HepG2 (cell line): ENCODE measurements around the gene TP53BP2. TPM values are rescaled to one million over a fixed set of nuclear protein-coding genes. Genes with fewer than 3 reads are reported as not detected.

Experiments used
- ATAC-seq: fragments of 200-7000 bp; cut with Tn5 transposase; 3 replicates; pipeline ENCODE4 v1.9.1; 2020; ENCODE audit warnings: mild to moderate bottlenecking, moderate library complexity
- BruUV-seq: library from RNA; stranded (reverse); fragments of 400-500 nt; replicated peaks from 2 replicates; lab custom pipeline; 2021; lab: Mats Ljungman, UMichigan
- CTCF ChIA-PET: fragments of 300-600 bp; formaldehyde crosslinking; extraction: SDS; loops from one replicate; lab custom pipeline; 2021; ENCODE audit warnings: low total read pairs, inconsistent platforms, low intra/inter-chr PET ratio; lab: Yijun Ruan, JAX
- POLR2A ChIA-PET: fragments of 350-600 bp; sonication (Branson Sonifier 250); formaldehyde crosslinking; loops from one replicate; lab custom pipeline; 2020; ENCODE audit warnings: antibody characterized with exemption, inconsistent platforms; lab: Yijun Ruan, JAX
- DNase-seq: peaks from one replicate; pipeline ENCODE4 v3.0.0-alpha.2; 2015; ENCODE audit warnings: low spot score
- FAIRE-seq: peaks from 3 replicates; lab custom pipeline; 2011; peaks lifted over from hg19 to GRCh38; lab: Jason Lieb, UNC
- H2AFZ ChIP-seq: one replicate; pipeline ENCODE4 v1.6.1; 2011; ENCODE audit warnings: low read length, inconsistent platforms
- H3K27ac ChIP-seq: fragments of 300-600 bp; 3 replicates; pipeline ENCODE4 v1.8.0; 2011; ENCODE audit warnings: mixed run types, mild to moderate bottlenecking, mixed read lengths, low read length, inconsistent platforms; ENCODE audit not compliant: insufficient read depth; ENCODE audit errors: extremely low read length
- H3K27me3 ChIP-seq, 2 experiments: fragments of 200-600 bp in 1 of 2; 2 replicates in 1 of 2; 3 replicates in 1 of 2; pipeline versions ENCODE4 v1.6.0 to v1.8.0; 2011; ENCODE audit warnings: low read length in 2 of 2, mild to moderate bottlenecking in 2 of 2, moderate library complexity in 2 of 2, inconsistent platforms in 1 of 2; ENCODE audit not compliant: insufficient read depth in 2 of 2, control insufficient read depth in 1 of 2
- H3K36me3 ChIP-seq, 2 experiments: fragments of 200-600 bp in 1 of 2; replicated peaks in 1 of 2; 2 replicates in 1 of 2; 3 replicates in 1 of 2; pipeline versions ENCODE4 v1.5.1 to v1.8.0; 2011; ENCODE audit warnings: low read length in 2 of 2, inconsistent platforms in 1 of 2; ENCODE audit not compliant: insufficient read depth in 2 of 2, control insufficient read depth in 1 of 2
- H3K4me1 ChIP-seq: 2 replicates; pipeline ENCODE4 v1.5.1; 2012; ENCODE audit warnings: low read length, inconsistent platforms; ENCODE audit not compliant: insufficient read depth
- H3K4me2 ChIP-seq: 2 replicates; pipeline ENCODE4 v1.6.0; 2011; ENCODE audit warnings: low read depth, low read length, inconsistent platforms
- H3K4me3 ChIP-seq, 3 experiments: fragments of 200-600 bp in 1 of 3; sonication (generic), shearing (Covaris generic) in 1 of 3; replicated peaks in 1 of 3; 2 replicates each; pipeline ENCODE4 v1.5.1; 2011 to 2016; ENCODE audit warnings: low read length in 3 of 3, inconsistent platforms in 2 of 3, low read depth in 2 of 3, mild to moderate bottlenecking in 2 of 3, control low read depth in 1 of 3, mixed read lengths in 1 of 3; ENCODE audit not compliant: insufficient read depth in 1 of 3
- H3K79me2 ChIP-seq: one replicate; pipeline ENCODE4 v1.6.1; 2011; ENCODE audit warnings: low read length, inconsistent platforms; ENCODE audit not compliant: insufficient read depth
- H3K9ac ChIP-seq: 2 replicates; pipeline ENCODE4 v1.6.0; 2011; ENCODE audit warnings: mild to moderate bottlenecking, low read depth, low read length, inconsistent platforms; ENCODE audit not compliant: insufficient read depth
- H3K9me3 ChIP-seq: 2 replicates; pipeline ENCODE4 v1.5.1; 2012; ENCODE audit warnings: mild to moderate bottlenecking, low read length
- H4K20me1 ChIP-seq: 2 replicates; pipeline ENCODE4 v1.6.0; 2011; ENCODE audit warnings: inconsistent platforms, mild to moderate bottlenecking, low read length, moderate library complexity; ENCODE audit not compliant: insufficient read depth
- IKZF4 ChIP-seq: sonication (generic); formaldehyde crosslinking; IDR thresholded peaks from 2 replicates; pipeline ENCODE4 v1.5.1; 2020; ENCODE audit warnings: borderline replicate concordance, mild to moderate bottlenecking, low read depth, missing genetic modification reagents; ENCODE audit errors: not compliant biosample characterization
- KAT8 ChIP-seq: IDR thresholded peaks from 2 replicates; pipeline ENCODE4 v1.6.1; 2016; ENCODE audit warnings: missing genetic modification reagents, missing compliant biosample characterization
- ZBTB33 ChIP-seq: sonication (generic); formaldehyde crosslinking; IDR thresholded peaks from 2 replicates; pipeline ENCODE4 v1.4.0; 2020; ENCODE audit warnings: missing genetic modification reagents
- ZBTB7A ChIP-seq: sonication (generic); formaldehyde crosslinking; IDR thresholded peaks from 2 replicates; pipeline ENCODE4 v1.8.0; 2022; ENCODE audit warnings: mild to moderate bottlenecking, missing genetic modification reagents
- ZNF367 ChIP-seq: sonication (generic); formaldehyde crosslinking; IDR thresholded peaks from 2 replicates; pipeline ENCODE4 v1.4.0; 2020; ENCODE audit warnings: missing genetic modification reagents, borderline replicate concordance
- ZNF687 ChIP-seq: sonication (generic); formaldehyde crosslinking; IDR thresholded peaks from 2 replicates; pipeline ENCODE4 v1.5.1; 2020; ENCODE audit warnings: mild to moderate bottlenecking, missing genetic modification reagents, moderate library complexity
- WGBS: methylation state at CpG from one replicate; pipeline ENCODE4 v1.1.6; 2017; ENCODE audit warnings: low lambda C conversion rate; 5-methylcytosine and 5-hydroxymethylcytosine counted together
- in situ Hi-C: cut with HindIII; loops from 2 replicates; pipeline ENCODE4 v1.10.0; 2017; ENCODE audit warnings: low pct_unique_long_range_greater_than_20kb; ENCODE audit not compliant: extremely low pct_ligation_motif_present
- intact Hi-C: fragments of 100-400 bp; cut with micrococcal nuclease; formaldehyde crosslinking; loops from one replicate; pipeline ENCODE4 v1.10.0; 2022; ENCODE audit not compliant: unreplicated experiment
- polyA plus RNA-seq, 8 experiments: library from polyadenylated mRNA; depleted of rRNA in 3 of 8; stranded (reverse) in 7 of 8; unstranded in 1 of 8; fragments of >200 nt; fragmentation: Illumina TruSeq in 4 of 8; extraction: Trizol in 4 of 8; gene quantifications; 2 replicates each; pipeline versions ENCODE4 v1.2.1 to v1.2.3, GENCODE V29; 2011 to 2016; ENCODE audit warnings: low read depth in 4 of 8, missing spikeins in 1 of 8, mixed read lengths in 1 of 8; ENCODE audit not compliant: insufficient read depth in 1 of 8
- total RNA-seq, 5 experiments: library from RNA; depleted of rRNA; stranded (reverse); fragments of >200 nt; fragmentation: Illumina TruSeq; extraction: Trizol; gene quantifications; 2 replicates each; pipeline ENCODE4 v1.2.3, GENCODE V29; 2016; ENCODE audit warnings: low read depth in 1 of 5
- TF ChIP-seq, protein P1 (sequence below): sonication (generic); formaldehyde crosslinking; IDR thresholded peaks from 2 replicates; pipeline ENCODE4 v1.8.1; 2023; ENCODE audit warnings: mild to moderate bottlenecking, missing genetic modification reagents
- TF ChIP-seq, protein P2 (sequence below): sonication (generic); formaldehyde crosslinking; IDR thresholded peaks from 2 replicates; pipeline ENCODE4 v1.8.0; 2022; ENCODE audit warnings: mild to moderate bottlenecking, missing genetic modification reagents, borderline replicate concordance

TP53BP2 gene
- total and polyA plus RNA-seq, 2 of the 13 experiments (the other 11 are each of a cell fraction or from before 2014, with no cell fraction given): 10.0 to 14.0 TPM

GRCh38 chr1:223733898-223734852 is 111.6 kb downstream of the TP53BP2 start:
- H2AFZ ChIP-seq: no peak overlapping the region
- H4K20me1 ChIP-seq: no peaks in the 10 kb centered on the region
- CTCF ChIA-PET: no interaction called here
- no peaks in the 10 kb centered on the region for H3K9me3 ChIP-seq
- H3K79me2 ChIP-seq: no peaks in the 10 kb centered on the region
- no peak for FAIRE-seq
- no peaks in the 10 kb centered on the region for H3K36me3 ChIP-seq
- H3K4me2 ChIP-seq: no peak overlapping the region
- no peaks in the 10 kb centered on the region for H3K27me3 ChIP-seq
- no TSS peak for BruUV-seq
- peaks cover 8% of the 10 kb centered on the region; the same call in 1 of the 2 replicates for H3K4me1 ChIP-seq
- no peak; the same call in 2 of the 3 replicates for ATAC-seq
- 75% methylated on average over 19 of the region's 20 CpGs for WGBS
- intact Hi-C loops: no loop called here
- no peak overlapping the region for H3K4me3 ChIP-seq
- H3K9ac ChIP-seq: no peak overlapping the region
- no peak for DNase-seq
- no peak overlapping the region for H3K27ac ChIP-seq
- TF ChIP-seq IKZF4 (CRISPR knock-in tag) (no peak), ZNF687 (no peak), ZNF367 (CRISPR knock-in tag) (no peak), ZBTB33 (no peak), ZBTB7A (CRISPR knock-in tag) (no peak), KAT8 (CRISPR knock-in tag) (no peak)
- TF ChIP-seq, protein P1, sequence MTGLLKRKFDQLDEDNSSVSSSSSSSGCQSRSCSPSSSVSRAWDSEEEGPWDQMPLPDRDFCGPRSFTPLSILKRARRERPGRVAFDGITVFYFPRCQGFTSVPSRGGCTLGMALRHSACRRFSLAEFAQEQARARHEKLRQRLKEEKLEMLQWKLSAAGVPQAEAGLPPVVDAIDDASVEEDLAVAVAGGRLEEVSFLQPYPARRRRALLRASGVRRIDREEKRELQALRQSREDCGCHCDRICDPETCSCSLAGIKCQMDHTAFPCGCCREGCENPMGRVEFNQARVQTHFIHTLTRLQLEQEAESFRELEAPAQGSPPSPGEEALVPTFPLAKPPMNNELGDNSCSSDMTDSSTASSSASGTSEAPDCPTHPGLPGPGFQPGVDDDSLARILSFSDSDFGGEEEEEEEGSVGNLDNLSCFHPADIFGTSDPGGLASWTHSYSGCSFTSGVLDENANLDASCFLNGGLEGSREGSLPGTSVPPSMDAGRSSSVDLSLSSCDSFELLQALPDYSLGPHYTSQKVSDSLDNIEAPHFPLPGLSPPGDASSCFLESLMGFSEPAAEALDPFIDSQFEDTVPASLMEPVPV: no peak
- TF ChIP-seq, protein P2, sequence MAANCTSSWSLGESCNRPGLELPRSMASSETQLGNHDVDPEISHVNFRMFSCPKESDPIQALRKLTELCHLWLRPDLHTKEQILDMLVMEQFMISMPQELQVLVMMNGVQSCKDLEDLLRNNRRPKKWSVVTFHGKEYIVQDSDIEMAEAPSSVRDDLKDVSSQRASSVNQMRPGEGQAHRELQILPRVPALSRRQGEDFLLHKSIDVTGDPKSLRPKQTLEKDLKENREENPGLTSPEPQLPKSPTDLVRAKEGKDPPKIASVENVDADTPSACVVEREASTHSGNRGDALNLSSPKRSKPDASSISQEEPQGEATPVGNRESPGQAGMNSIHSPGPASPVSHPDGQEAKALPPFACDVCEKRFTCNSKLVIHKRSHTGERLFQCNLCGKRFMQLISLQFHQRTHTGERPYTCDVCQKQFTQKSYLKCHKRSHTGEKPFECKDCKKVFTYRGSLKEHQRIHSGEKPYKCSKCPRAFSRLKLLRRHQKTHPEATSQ (CRISPR knock-in tag): no peak
- TF ChIP-seq, all 625 proteins: peak for 0
- in situ Hi-C loops: no loop called here
- POLR2A ChIA-PET: no interaction called here
